Cardiac fibroblast (primary cell): ENCODE results near the gene SNAPC1.

Experiments
- DNase-seq, 2 donors: peaks; one replicate each; pipeline versions ENCODE4 v3.0.0 to v3.0.0-alpha.2; 2010; ENCODE audit warnings: low read depth in 2 of 2
- H3K4me3 ChIP-seq, 2 donors: replicated peaks in 1 of 2; 1 replicate in 1 of 2; 2 replicates in 1 of 2; pipeline ENCODE4 v1.5.1; 2011; ENCODE audit warnings: low read depth in 2 of 2, low read length in 2 of 2, mild to moderate bottlenecking in 2 of 2, moderate library complexity in 1 of 2
- TF ChIP-seq, protein P1 (sequence below): IDR thresholded peaks from one replicate; pipeline ENCODE4 v1.5.1; 2011; ENCODE audit warnings: low read depth, mild to moderate bottlenecking, low read length, inconsistent platforms

Gene SNAPC1, protein sequence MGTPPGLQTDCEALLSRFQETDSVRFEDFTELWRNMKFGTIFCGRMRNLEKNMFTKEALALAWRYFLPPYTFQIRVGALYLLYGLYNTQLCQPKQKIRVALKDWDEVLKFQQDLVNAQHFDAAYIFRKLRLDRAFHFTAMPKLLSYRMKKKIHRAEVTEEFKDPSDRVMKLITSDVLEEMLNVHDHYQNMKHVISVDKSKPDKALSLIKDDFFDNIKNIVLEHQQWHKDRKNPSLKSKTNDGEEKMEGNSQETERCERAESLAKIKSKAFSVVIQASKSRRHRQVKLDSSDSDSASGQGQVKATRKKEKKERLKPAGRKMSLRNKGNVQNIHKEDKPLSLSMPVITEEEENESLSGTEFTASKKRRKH

DNA sequence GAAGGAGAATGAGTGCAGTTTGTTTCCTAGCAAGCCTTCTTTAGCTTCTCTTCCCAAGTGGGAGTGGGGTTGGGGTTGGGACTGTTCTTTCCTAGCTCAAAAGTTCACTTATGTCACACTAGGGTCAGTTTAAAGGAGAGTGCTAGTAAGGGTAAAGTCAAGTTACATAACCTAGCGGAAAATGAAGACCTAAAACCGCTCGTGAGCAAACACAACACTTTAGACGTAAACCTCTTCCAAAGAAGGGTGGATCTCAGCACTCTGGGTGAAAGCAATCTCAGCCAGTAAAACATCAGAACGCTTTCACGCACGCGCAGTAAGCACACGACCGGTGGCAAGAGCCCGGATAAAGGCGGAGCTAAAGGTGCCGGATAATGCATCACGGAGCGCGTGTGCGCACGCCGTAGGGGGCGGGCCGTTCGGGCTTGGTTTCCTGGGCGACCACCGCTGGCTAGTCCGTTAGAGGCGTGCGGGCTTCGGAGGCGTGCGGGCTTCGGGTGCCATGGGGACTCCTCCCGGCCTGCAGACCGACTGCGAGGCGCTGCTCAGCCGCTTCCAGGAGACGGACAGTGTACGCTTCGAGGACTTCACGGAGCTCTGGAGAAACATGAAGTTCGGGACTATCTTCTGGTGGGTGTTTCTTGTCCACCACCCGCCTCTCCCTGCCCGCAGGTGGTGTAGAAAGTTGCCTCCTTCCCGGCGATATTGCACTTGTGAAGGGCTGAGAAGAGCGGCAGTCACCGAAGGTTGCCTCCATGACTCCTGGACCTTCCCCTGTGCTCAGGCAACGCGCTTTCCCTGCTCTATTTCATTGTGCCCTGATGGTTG, at the start of gene SNAPC1:
Gene SNAPC1, plus strand, starts transcription at position 462 of the 828 bp plus-strand sequence. Its CDS starts 41 bp downstream, at position 503.
- TF ChIP-seq, protein P1, sequence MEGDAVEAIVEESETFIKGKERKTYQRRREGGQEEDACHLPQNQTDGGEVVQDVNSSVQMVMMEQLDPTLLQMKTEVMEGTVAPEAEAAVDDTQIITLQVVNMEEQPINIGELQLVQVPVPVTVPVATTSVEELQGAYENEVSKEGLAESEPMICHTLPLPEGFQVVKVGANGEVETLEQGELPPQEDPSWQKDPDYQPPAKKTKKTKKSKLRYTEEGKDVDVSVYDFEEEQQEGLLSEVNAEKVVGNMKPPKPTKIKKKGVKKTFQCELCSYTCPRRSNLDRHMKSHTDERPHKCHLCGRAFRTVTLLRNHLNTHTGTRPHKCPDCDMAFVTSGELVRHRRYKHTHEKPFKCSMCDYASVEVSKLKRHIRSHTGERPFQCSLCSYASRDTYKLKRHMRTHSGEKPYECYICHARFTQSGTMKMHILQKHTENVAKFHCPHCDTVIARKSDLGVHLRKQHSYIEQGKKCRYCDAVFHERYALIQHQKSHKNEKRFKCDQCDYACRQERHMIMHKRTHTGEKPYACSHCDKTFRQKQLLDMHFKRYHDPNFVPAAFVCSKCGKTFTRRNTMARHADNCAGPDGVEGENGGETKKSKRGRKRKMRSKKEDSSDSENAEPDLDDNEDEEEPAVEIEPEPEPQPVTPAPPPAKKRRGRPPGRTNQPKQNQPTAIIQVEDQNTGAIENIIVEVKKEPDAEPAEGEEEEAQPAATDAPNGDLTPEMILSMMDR = no peak
- H3K4me3 ChIP-seq = peak within 1 kb of the TSS; percentile 77 to 90
- DNase-seq = peak; percentile 98 to 99

DNA sequence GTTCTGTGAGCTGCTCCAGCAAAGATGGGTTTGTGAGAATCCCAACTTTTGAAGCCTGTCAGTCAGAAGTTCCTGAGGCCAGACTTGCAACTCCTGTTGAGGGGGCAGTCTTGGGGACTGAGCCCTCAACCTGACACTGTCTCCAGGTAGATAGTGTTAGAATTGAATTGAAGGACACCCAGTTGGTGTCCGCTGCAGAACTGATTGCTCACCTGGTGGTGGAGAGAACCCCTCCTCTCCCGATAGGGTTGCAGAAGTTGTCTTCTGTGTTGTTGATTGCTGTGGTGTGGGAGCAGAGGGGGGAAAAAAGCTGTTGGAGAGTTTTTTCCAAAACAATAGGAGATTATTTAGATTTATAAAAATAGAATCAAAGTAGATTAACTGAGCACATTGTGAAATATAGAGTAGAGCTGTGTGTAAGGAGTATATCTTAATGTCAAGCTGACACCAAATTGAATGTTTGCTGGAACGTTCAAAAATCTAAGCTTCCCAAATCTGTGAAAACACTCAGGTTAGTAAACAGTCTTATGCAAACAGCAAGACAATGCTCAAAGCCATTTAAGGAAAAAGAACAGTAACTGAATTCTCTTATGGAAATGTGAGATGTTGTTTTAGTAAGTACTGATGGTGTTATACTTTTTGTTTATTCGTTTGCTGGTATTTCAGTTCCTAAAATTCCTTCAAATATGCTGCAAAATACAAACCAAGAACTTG, 48.3 kb upstream of the SNAPC1 start:
- peak overlapping the region in 1 of 2 donors; percentile 29 for H3K4me3 ChIP-seq
- no peak for DNase-seq
- TF ChIP-seq, protein P1 = no peak

DNA sequence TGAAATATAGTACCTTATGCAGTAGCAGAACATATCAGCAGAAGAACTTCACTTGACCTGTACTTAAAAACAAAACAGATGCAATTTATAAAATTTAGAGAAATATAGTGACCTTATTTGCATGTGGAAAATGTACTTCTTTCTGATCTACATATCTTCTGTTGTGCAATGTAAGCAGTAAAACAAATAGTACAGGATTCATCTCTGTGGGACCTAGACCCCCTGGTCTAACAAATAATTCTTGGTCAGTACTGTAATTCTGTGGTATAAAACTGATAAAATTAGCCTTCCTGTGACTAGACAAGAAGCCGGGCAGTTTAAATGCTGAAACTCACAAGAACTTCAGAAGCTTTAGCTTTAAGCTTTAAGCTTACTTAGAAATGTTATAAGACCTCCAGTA, 45.3 kb upstream of the SNAPC1 start:
- no peak overlapping the region for H3K4me3 ChIP-seq
- TF ChIP-seq, protein P1 = no peak
- peak in 1 of 2 donors; percentile 43 for DNase-seq

DNA sequence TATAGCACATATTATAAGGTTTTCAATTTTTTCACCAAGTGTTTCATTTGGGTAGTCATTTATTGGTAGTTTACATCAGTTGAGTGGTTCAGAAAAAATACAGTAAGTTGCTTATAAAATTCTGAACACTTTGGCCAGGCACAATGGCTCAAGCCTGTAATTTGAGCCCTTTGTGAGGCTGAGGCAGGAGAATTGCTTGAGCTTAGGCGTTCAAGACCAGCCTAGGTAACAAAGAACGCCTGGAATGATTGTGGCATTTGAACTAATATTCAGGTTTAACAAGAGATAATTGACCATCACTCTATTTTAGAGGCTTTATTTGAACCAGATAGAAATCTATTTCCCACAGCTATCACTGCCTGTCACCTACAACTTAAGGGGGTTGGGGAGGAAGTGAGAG, 44.2 kb upstream of the SNAPC1 start:
- TF ChIP-seq, protein P1 = no peak
- H3K4me3 ChIP-seq = peak overlapping the region; percentile 2 to 9
- DNase-seq = no peak

DNA sequence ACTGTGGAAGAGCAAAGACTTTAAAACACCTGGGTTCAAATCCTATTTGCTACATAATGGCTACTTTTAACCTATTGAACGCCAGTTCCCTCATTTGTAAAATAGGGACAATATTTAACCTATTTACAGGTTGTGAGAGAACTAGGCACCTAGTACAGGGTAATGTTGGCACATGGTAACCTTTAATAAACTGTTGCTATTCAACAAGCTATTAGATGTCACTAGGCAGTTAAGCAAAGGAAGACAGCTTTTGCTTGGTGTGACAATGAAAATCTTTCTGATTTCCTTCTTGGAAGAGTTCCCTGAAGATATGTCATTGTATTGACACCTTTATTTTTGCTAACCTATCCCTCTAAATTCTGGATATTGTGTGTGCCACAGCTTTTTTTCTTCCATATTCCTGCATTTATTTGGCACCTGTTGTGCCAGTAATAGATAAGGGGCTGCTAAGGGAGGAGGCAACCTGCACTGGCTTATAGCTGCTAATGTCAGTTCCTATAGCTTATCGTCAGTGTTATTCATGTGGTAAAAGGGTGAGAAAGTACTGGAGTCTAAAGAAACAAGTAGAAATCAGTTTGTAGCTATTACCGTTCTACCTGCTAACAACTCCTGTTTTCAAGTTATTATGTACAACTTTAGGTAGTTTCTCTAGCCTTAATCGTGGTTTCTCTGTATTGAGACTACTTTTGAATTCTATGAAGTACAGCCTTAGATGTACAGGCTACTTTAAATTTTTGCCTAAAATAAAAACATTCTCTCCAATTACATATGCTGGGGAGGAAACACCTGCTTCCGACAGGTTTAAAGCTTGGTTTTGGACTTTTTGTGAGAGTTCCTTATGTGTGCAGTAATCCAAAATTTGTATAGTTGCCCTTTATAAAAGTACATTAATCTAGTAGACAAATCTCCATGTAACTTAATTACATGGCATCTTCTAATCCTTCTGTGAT, 42.6 kb upstream of the SNAPC1 start:
- TF ChIP-seq, protein P1 = no peak
- no peak for DNase-seq
- H3K4me3 ChIP-seq = peak overlapping the region; percentile 1 to 13

DNA sequence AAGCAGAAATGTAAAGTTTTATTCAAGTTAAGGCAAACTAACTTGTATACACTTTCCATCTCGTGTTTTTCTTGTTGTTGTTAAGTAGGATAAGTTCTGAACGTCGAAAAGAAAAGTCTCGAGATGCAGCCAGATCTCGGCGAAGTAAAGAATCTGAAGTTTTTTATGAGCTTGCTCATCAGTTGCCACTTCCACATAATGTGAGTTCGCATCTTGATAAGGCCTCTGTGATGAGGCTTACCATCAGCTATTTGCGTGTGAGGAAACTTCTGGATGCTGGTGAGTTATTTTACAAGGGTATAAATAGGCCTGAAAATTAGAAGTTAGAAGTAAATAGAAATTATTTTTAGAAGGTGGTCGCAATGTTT, 41.9 kb upstream of the SNAPC1 start:
- peak; percentile 63 to 72 for DNase-seq
- H3K4me3 ChIP-seq = no peak overlapping the region
- TF ChIP-seq, protein P1 = no peak
